ENCODE measurements around the gene PTPN14.

The PTPN14 gene

GRCh38 chr1:214401666-214402065, 149.7 kb downstream of the PTPN14 start:
- no peak overlapping the region for H3K4me3 ChIP-seq (ENCODE audit: low read length, poor library complexity, severe bottlenecking)
- H3K9ac ChIP-seq (ENCODE audit: low read depth, low read length, poor library complexity, severe bottlenecking): no peak overlapping the region
- no peak overlapping the region for H3K4me2 ChIP-seq (ENCODE audit: low read depth, low read length, poor library complexity, severe bottlenecking)
- peaks cover 42% of the 10 kb centered on the region for H3K4me1 ChIP-seq (ENCODE audit: insufficient read depth, low read length, poor library complexity, severe bottlenecking)
- H3K36me3 ChIP-seq (ENCODE audit: insufficient read depth, low read length): peaks cover 16% of the 10 kb centered on the region; the same call in 1 of the 2 replicates
- H3F3A ChIP-seq (ENCODE audit: low read depth): no peaks in the 10 kb centered on the region
- H3K27me3 ChIP-seq (ENCODE audit: insufficient read depth, low read length, poor library complexity, severe bottlenecking): no peaks in the 10 kb centered on the region
- no peaks in the 10 kb centered on the region for H3K9me3 ChIP-seq (ENCODE audit: insufficient read depth, low read depth, low read length)
- no peaks in the 10 kb centered on the region for H4K20me1 ChIP-seq (ENCODE audit: insufficient read depth, low read length, poor library complexity, severe bottlenecking)
- no peak overlapping the region for H2AFZ ChIP-seq (ENCODE audit: low read length)
- no peaks in the 10 kb centered on the region for H3K9me2 ChIP-seq (replicated peaks; ENCODE audit: low read depth, low read length)
- TF ChIP-seq EZH2phosphoT487 (IDR thresholded peaks at IDR 0.05; ENCODE audit: borderline replicate concordance) (no peak), CTCF (conservative IDR thresholded peaks at IDR 0.05; ENCODE audit: low read length) (no peak)
- H3K79me2 ChIP-seq (ENCODE audit: insufficient read depth, low read length): no peaks in the 10 kb centered on the region

GRCh38 chr1:214400131-214400530, 151.3 kb downstream of the PTPN14 start:
- no peak overlapping the region for H3K9ac ChIP-seq (ENCODE audit: low read depth, low read length, poor library complexity, severe bottlenecking)
- H3K9me2 ChIP-seq (replicated peaks; ENCODE audit: low read depth, low read length): no peaks in the 10 kb centered on the region
- no peaks in the 10 kb centered on the region for H3K27me3 ChIP-seq (ENCODE audit: insufficient read depth, low read length, poor library complexity, severe bottlenecking)
- no peaks in the 10 kb centered on the region for H4K20me1 ChIP-seq (ENCODE audit: insufficient read depth, low read length, poor library complexity, severe bottlenecking)
- H3K36me3 ChIP-seq (ENCODE audit: insufficient read depth, low read length): peaks cover 16% of the 10 kb centered on the region; the same call in 1 of the 2 replicates
- no peak overlapping the region for H3K4me2 ChIP-seq (ENCODE audit: low read depth, low read length, poor library complexity, severe bottlenecking)
- no peak for TF ChIP-seq CTCF (conservative IDR thresholded peaks at IDR 0.05; ENCODE audit: low read length)
- no peak for TF ChIP-seq EZH2phosphoT487 (IDR thresholded peaks at IDR 0.05; ENCODE audit: borderline replicate concordance)
- H3K9me3 ChIP-seq (ENCODE audit: insufficient read depth, low read depth, low read length): no peaks in the 10 kb centered on the region
- peaks cover 52% of the 10 kb centered on the region for H3K4me1 ChIP-seq (ENCODE audit: insufficient read depth, low read length, poor library complexity, severe bottlenecking)
- no peaks in the 10 kb centered on the region for H3F3A ChIP-seq (ENCODE audit: low read depth)
- H3K79me2 ChIP-seq (ENCODE audit: insufficient read depth, low read length): no peaks in the 10 kb centered on the region
- H2AFZ ChIP-seq (ENCODE audit: low read length): no peak overlapping the region
- H3K4me3 ChIP-seq (ENCODE audit: low read length, poor library complexity, severe bottlenecking): no peak overlapping the region

GRCh38 chr1:214398490-214398889, 152.9 kb downstream of the PTPN14 start:
- Histone ChIP-seq H3K4me3 (ENCODE audit: low read length, poor library complexity, severe bottlenecking) (no peak overlapping the region), H3K4me2 (ENCODE audit: low read depth, low read length, poor library complexity, severe bottlenecking) (no peak overlapping the region), H3K9ac (ENCODE audit: low read depth, low read length, poor library complexity, severe bottlenecking) (no peak overlapping the region), H4K20me1 (ENCODE audit: insufficient read depth, low read length, poor library complexity, severe bottlenecking) (no peaks in the 10 kb centered on the region), H3K79me2 (ENCODE audit: insufficient read depth, low read length) (no peaks in the 10 kb centered on the region), H3K4me1 (ENCODE audit: insufficient read depth, low read length, poor library complexity, severe bottlenecking) (peaks cover 38% of the 10 kb centered on the region), H2AFZ (ENCODE audit: low read length) (no peak overlapping the region), H3K27me3 (ENCODE audit: insufficient read depth, low read length, poor library complexity, severe bottlenecking) (no peaks in the 10 kb centered on the region), H3K36me3 (ENCODE audit: insufficient read depth, low read length) (peaks cover 16% of the 10 kb centered on the region; the same call in 1 of the 2 replicates), H3K9me3 (ENCODE audit: insufficient read depth, low read depth, low read length) (no peaks in the 10 kb centered on the region), H3K9me2 (replicated peaks; ENCODE audit: low read depth, low read length) (no peaks in the 10 kb centered on the region), H3F3A (ENCODE audit: low read depth) (no peaks in the 10 kb centered on the region)
- TF ChIP-seq CTCF (conservative IDR thresholded peaks at IDR 0.05; ENCODE audit: low read length) (no peak), EZH2phosphoT487 (IDR thresholded peaks at IDR 0.05; ENCODE audit: borderline replicate concordance) (no peak)
